Endothelial cell of umbilical vein (primary cell): Measurements from ENCODE around the gene UBE2QL1. TPM values are rescaled to one million over a fixed set of nuclear protein-coding genes. Genes with fewer than 3 reads are reported as not detected.

ENCODE experiments used
- BruUV-seq: library from RNA; stranded (reverse); fragments of 400-500 nt; replicated peaks from 2 replicates; lab custom pipeline; 2021; lab: Mats Ljungman, UMichigan
- CTCF ChIA-PET: fragments of 300-600, 350-600 bp; sonication (Branson Sonifier 250); formaldehyde crosslinking; loops from one replicate; lab custom pipeline; 2021; ENCODE audit warnings: antibody characterized with exemption, inconsistent platforms; lab: Charles Lee
- POLR2A ChIA-PET: fragments of 300-600, 350-600 bp; sonication (Branson Sonifier 250); formaldehyde crosslinking; loops from one replicate; lab custom pipeline; 2021; ENCODE audit warnings: antibody characterized with exemption, inconsistent platforms; lab: Charles Lee
- DNase-seq: peaks from one replicate; pipeline ENCODE4 v3.0.0-alpha.2; 2011; ENCODE audit warnings: low read depth, low spot score
- FAIRE-seq: peaks from 2 replicates; lab custom pipeline; 2011; peaks lifted over from hg19 to GRCh38; lab: Jason Lieb, UNC
- H2AFZ ChIP-seq: 2 replicates; pipeline ENCODE4 v1.6.0; 2012; ENCODE audit warnings: low read depth, low read length, control low read depth, inconsistent platforms
- H3K27ac ChIP-seq: 2 replicates; pipeline ENCODE4 v1.5.1; 2011; ENCODE audit warnings: low read depth, mild to moderate bottlenecking, control low read depth, low read length, moderate library complexity; ENCODE audit not compliant: insufficient read depth
- H3K27me3 ChIP-seq, 2 experiments: 2 replicates each; pipeline versions ENCODE4 v1.6.0 to v1.6.1; 2011; ENCODE audit warnings: low read length in 2 of 2, mixed read lengths in 1 of 2; ENCODE audit not compliant: control insufficient read depth in 2 of 2, insufficient read depth in 2 of 2
- H3K36me3 ChIP-seq, 2 experiments: 2 replicates in 1 of 2; 3 replicates in 1 of 2; pipeline ENCODE4 v1.5.1; 2011; ENCODE audit warnings: low read length in 2 of 2, mild to moderate bottlenecking in 1 of 2, moderate library complexity in 1 of 2; ENCODE audit not compliant: control insufficient read depth in 2 of 2, insufficient read depth in 2 of 2; ENCODE audit errors: extremely low read depth in 1 of 2
- H3K4me1 ChIP-seq: 3 replicates; pipeline ENCODE4 v1.5.1; 2011; ENCODE audit warnings: mild to moderate bottlenecking, low read length; ENCODE audit not compliant: control insufficient read depth, insufficient read depth; ENCODE audit errors: extremely low read depth
- H3K4me2 ChIP-seq: 2 replicates; pipeline ENCODE4 v1.6.1; 2011; ENCODE audit warnings: low read length, control low read depth, mixed read lengths; ENCODE audit not compliant: insufficient read depth
- H3K4me3 ChIP-seq, 3 experiments: fragments of 200-600 bp in 1 of 3; sonication (generic), shearing (Covaris generic) in 1 of 3; replicated peaks in 1 of 3; 2 replicates each; pipeline ENCODE4 v1.5.1; 2011 to 2016; ENCODE audit warnings: control low read depth in 3 of 3, low read length in 3 of 3, mild to moderate bottlenecking in 2 of 3, inconsistent platforms in 1 of 3, low read depth in 1 of 3, moderate library complexity in 1 of 3; ENCODE audit not compliant: insufficient read depth in 1 of 3
- H3K79me2 ChIP-seq: 2 replicates; pipeline ENCODE4 v1.6.0; 2012; ENCODE audit warnings: low read length, inconsistent platforms; ENCODE audit not compliant: control insufficient read depth, insufficient read depth
- H3K9ac ChIP-seq: replicated peaks from 2 replicates; pipeline ENCODE3; 2011; ENCODE audit warnings: low read length, control low read depth; ENCODE audit not compliant: insufficient read depth; ENCODE audit errors: extremely low read depth
- H3K9me1 ChIP-seq: replicated peaks from 3 replicates; pipeline ENCODE4 v1.6.0; 2011; ENCODE audit warnings: mild to moderate bottlenecking, low read length; ENCODE audit not compliant: control insufficient read depth, insufficient read depth; ENCODE audit errors: extremely low read depth
- H3K9me3 ChIP-seq: replicated peaks from 2 replicates; pipeline ENCODE4 v1.5.1; 2012; ENCODE audit warnings: low read length, inconsistent platforms; ENCODE audit not compliant: control insufficient read depth, insufficient read depth
- H4K20me1 ChIP-seq: replicated peaks from 2 replicates; pipeline ENCODE3; 2011; ENCODE audit warnings: mild to moderate bottlenecking, low read length; ENCODE audit not compliant: control insufficient read depth, insufficient read depth; ENCODE audit errors: extremely low read depth
- CTCF ChIP-seq, 2 donors: IDR thresholded peaks; 1 replicate in 1 of 2; 2 replicates in 1 of 2; pipeline ENCODE4 v1.5.1; 2011; ENCODE audit warnings: low read length in 2 of 2, mild to moderate bottlenecking in 2 of 2, moderate library complexity in 2 of 2, control low read depth in 1 of 2, inconsistent platforms in 1 of 2, low read depth in 1 of 2; ENCODE audit not compliant: insufficient read depth in 1 of 2; ENCODE audit errors: extremely low read depth in 1 of 2
- EZH2 ChIP-seq: IDR thresholded peaks from 2 replicates; pipeline ENCODE4 v1.6.1; 2012; ENCODE audit warnings: borderline replicate concordance, low read depth, mild to moderate bottlenecking, moderate library complexity, low read length, inconsistent platforms; ENCODE audit not compliant: severe bottlenecking
- FOS ChIP-seq: IDR thresholded peaks from 2 replicates; pipeline ENCODE4 v1.6.1; 2011; ENCODE audit warnings: mild to moderate bottlenecking, low read length, moderate library complexity, borderline replicate concordance; ENCODE audit not compliant: insufficient read depth
- GATA2 ChIP-seq: IDR thresholded peaks from 2 replicates; pipeline ENCODE4 v1.7.0; 2011; ENCODE audit warnings: low read depth, mild to moderate bottlenecking, moderate library complexity, mixed read lengths, low read length; ENCODE audit not compliant: insufficient read length, insufficient read depth
- JUN ChIP-seq: IDR thresholded peaks from 2 replicates; pipeline ENCODE4 v1.6.1; 2011; ENCODE audit warnings: borderline replicate concordance, low read depth; ENCODE audit not compliant: insufficient read length, insufficient read depth
- MAX ChIP-seq: IDR thresholded peaks from 2 replicates; pipeline ENCODE4 v1.6.1; 2011; ENCODE audit not compliant: insufficient read depth, insufficient read length
- MYC ChIP-seq: IDR thresholded peaks from one replicate; pipeline ENCODE4 v1.6.1; 2011; ENCODE audit warnings: mild to moderate bottlenecking, low read depth, low read length
- POLR2A ChIP-seq: IDR thresholded peaks from 2 replicates; pipeline ENCODE4 v1.6.1; 2012; ENCODE audit warnings: low read depth, mild to moderate bottlenecking, control low read depth, low read length
- POLR2AphosphoS5 ChIP-seq: IDR thresholded peaks from 2 replicates; pipeline ENCODE4 v1.6.1; 2012; ENCODE audit warnings: low read depth, mild to moderate bottlenecking, control low read depth, low read length, moderate library complexity; ENCODE audit not compliant: insufficient read depth
- dilution Hi-C: fragments of 300-500 bp; cut with MboI; formaldehyde crosslinking; loops from one replicate; pipeline ENCODE4 v1.15.0; 2019; ENCODE audit warnings: low sequenced_read_pairs; ENCODE audit not compliant: extremely low pct_ligation_motif_present
- intact Hi-C: fragments of 100-400 bp; cut with micrococcal nuclease; formaldehyde crosslinking; loops from one replicate; pipeline ENCODE4 v1.10.0; 2022
- polyA plus RNA-seq, 4 experiments: library from polyadenylated mRNA; depleted of rRNA in 3 of 4; stranded (reverse) in 3 of 4; unstranded in 1 of 4; fragments of >200 nt; gene quantifications; 2 replicates each; pipeline versions ENCODE4 v1.2.1 to v1.2.3, GENCODE V29; 2011 to 2012; ENCODE audit warnings: missing spikeins in 1 of 4
- total RNA-seq: library from RNA; stranded (reverse); gene quantifications from 2 replicates; pipeline ENCODE4 v1.2.3, GENCODE V29; 2021

The UBE2QL1 gene
- total and polyA plus RNA-seq, 2 donors (not counting 3 experiments of a cell fraction or from before 2014, with no cell fraction given), result 0.04 to 0.15 TPM

- no peak overlapping the region for H3K4me2 ChIP-seq
These were observed 38.2 kb upstream of the UBE2QL1 start for GRCh38 chr5:6410421-6410820.

GRCh38 chr5:6411141-6411540 lies 37.5 kb upstream of the UBE2QL1 start:
- H3K4me3 ChIP-seq, result no peak overlapping the region
- no TSS peak for BruUV-seq
- FAIRE-seq, result no peak
- no peaks in the 10 kb centered on the region for H3K79me2 ChIP-seq
- POLR2A ChIA-PET, result no interaction called here
- H3K9me1 ChIP-seq, result no peaks in the 10 kb centered on the region
- H3K36me3 ChIP-seq, result no peaks in the 10 kb centered on the region
- H3K4me1 ChIP-seq, result no peaks in the 10 kb centered on the region
- H3K9me3 ChIP-seq, result no peaks in the 10 kb centered on the region
- H4K20me1 ChIP-seq, result no peaks in the 10 kb centered on the region
- dilution Hi-C loops, result no loop called here
- no peak overlapping the region for H3K27ac ChIP-seq
- no peaks in the 10 kb centered on the region for H3K27me3 ChIP-seq
- intact Hi-C loops, result no loop called here
- CTCF ChIA-PET, result no interaction called here
- H3K9ac ChIP-seq, result no peak overlapping the region
- no peak overlapping the region for H3K4me2 ChIP-seq
- DNase-seq, result no peak
- H2AFZ ChIP-seq, result no peak overlapping the region
- TF ChIP-seq EZH2 (no peak), GATA2 (no peak), POLR2A (no peak), MAX (no peak), FOS (no peak), POLR2AphosphoS5 (no peak), JUN (no peak), MYC (no peak), CTCF (IDR thresholded peaks at IDR 0.05; ENCODE audit: extremely low read depth in 1 of 2, insufficient read depth in 1 of 2, low read depth in 1 of 2, low read length in 2 of 2) (no peak)

More at GRCh38 chr5:6410421-6410820, 38.2 kb upstream of the UBE2QL1 start:
- no peaks in the 10 kb centered on the region for H3K36me3 ChIP-seq
- POLR2A ChIA-PET, result no interaction called here
- H3K9me1 ChIP-seq, result no peaks in the 10 kb centered on the region
- H3K27ac ChIP-seq, result no peak overlapping the region
- TF ChIP-seq FOS (no peak), MYC (no peak)
- H4K20me1 ChIP-seq, result no peaks in the 10 kb centered on the region
- CTCF ChIA-PET, result no interaction called here
- dilution Hi-C loops, result no loop called here
- no TSS peak for BruUV-seq
- no peaks in the 10 kb centered on the region for H3K27me3 ChIP-seq
- H3K9me3 ChIP-seq, result no peaks in the 10 kb centered on the region
- no peaks in the 10 kb centered on the region for H3K79me2 ChIP-seq
- no peak for DNase-seq
- H2AFZ ChIP-seq, result no peak overlapping the region
- FAIRE-seq, result no peak
- no peaks in the 10 kb centered on the region for H3K4me1 ChIP-seq
- no peak overlapping the region for H3K9ac ChIP-seq
- intact Hi-C loops, result no loop called here
- H3K4me3 ChIP-seq, result no peak overlapping the region
